Panc1 (cell line): ENCODE results near the gene PPP4R1. TPM values are rescaled to one million over a fixed set of nuclear protein-coding genes. Genes with fewer than 3 reads are reported as not detected.

Source experiments
- ATAC-seq: fragments of 200-7000 bp; cut with Tn5 transposase; 2 replicates; pipeline ENCODE4 v1.9.1; 2020; ENCODE audit warnings: mild to moderate bottlenecking, moderate library complexity
- BruUV-seq: library from RNA; stranded (reverse); fragments of 400-500 nt; replicated peaks from 2 replicates; lab custom pipeline; 2021; lab: Mats Ljungman, UMichigan
- CTCF ChIA-PET: fragments of 300-600 bp; sonication (Branson Sonifier 250); formaldehyde crosslinking; loops from one replicate; lab custom pipeline; 2022; ENCODE audit warnings: antibody characterized with exemption; lab: Charles Lee
- POLR2A ChIA-PET: fragments of 300-600 bp; sonication (Branson Sonifier 250); formaldehyde crosslinking; loops from one replicate; lab custom pipeline; 2022; ENCODE audit warnings: antibody characterized with exemption; lab: Charles Lee
- DNase-seq: peaks from one replicate; pipeline ENCODE4 v3.0.0-alpha.2; 2010; ENCODE audit warnings: low read depth, low spot score
- H3K27ac ChIP-seq: 2 replicates; pipeline ENCODE4 v1.5.1; 2011; ENCODE audit warnings: mild to moderate bottlenecking, low read length, inconsistent platforms
- H3K27me3 ChIP-seq: fragments of 200-500 bp; sonication (Bioruptor generic); 2 replicates; pipeline ENCODE4 v1.6.0; 2014; ENCODE audit warnings: low read length, inconsistent platforms; ENCODE audit not compliant: control insufficient read depth, insufficient read depth
- H3K36me3 ChIP-seq: fragments of 200-500 bp; sonication (Bioruptor generic); 2 replicates; pipeline ENCODE4 v1.5.1; 2014; ENCODE audit warnings: inconsistent platforms, mild to moderate bottlenecking, low read length, moderate library complexity; ENCODE audit not compliant: control insufficient read depth, insufficient read depth
- H3K4me1 ChIP-seq: 2 replicates; pipeline ENCODE4 v1.5.1; 2011; ENCODE audit warnings: inconsistent platforms, mild to moderate bottlenecking, low read length, moderate library complexity; ENCODE audit not compliant: control insufficient read depth, insufficient read depth
- H3K4me3 ChIP-seq, 2 experiments: 2 replicates each; pipeline ENCODE4 v1.5.1; 2011 to 2012; ENCODE audit warnings: low read depth in 2 of 2, low read length in 2 of 2, mild to moderate bottlenecking in 2 of 2, inconsistent platforms in 1 of 2, moderate library complexity in 1 of 2
- H3K9me3 ChIP-seq: fragments of 200-500 bp; sonication (Bioruptor generic); 2 replicates; pipeline ENCODE4 v1.5.1; 2014; ENCODE audit warnings: low read depth, mild to moderate bottlenecking, inconsistent platforms, low read length, moderate library complexity; ENCODE audit not compliant: control insufficient read depth, insufficient read depth
- POLR2AphosphoS5 ChIP-seq: IDR thresholded peaks from 2 replicates; pipeline ENCODE4 v1.6.1; 2012; ENCODE audit warnings: mild to moderate bottlenecking, low read depth, low read length, moderate library complexity
- REST ChIP-seq, 2 experiments: IDR thresholded peaks; 2 replicates each; pipeline ENCODE4 v1.6.1; 2011 to 2012; ENCODE audit warnings: low read depth in 2 of 2, control low read depth in 1 of 2, low read length in 1 of 2, mild to moderate bottlenecking in 1 of 2, moderate library complexity in 1 of 2; ENCODE audit not compliant: insufficient read depth in 1 of 2
- SIN3A ChIP-seq: IDR thresholded peaks from 2 replicates; pipeline ENCODE4 v1.6.1; 2012; ENCODE audit warnings: low read depth, mild to moderate bottlenecking, low read length, moderate library complexity, borderline replicate concordance; ENCODE audit not compliant: insufficient read depth
- TCF7L2 ChIP-seq: IDR thresholded peaks from 2 replicates; pipeline ENCODE4 v1.6.1; 2011; ENCODE audit warnings: mild to moderate bottlenecking, low read depth, low read length, inconsistent platforms
- in situ Hi-C: cut with HindIII; loops from 2 replicates; pipeline ENCODE4 v1.10.0; 2016; ENCODE audit warnings: low sequenced_read_pairs, low pct_unique_long_range_greater_than_20kb
- intact Hi-C: fragments of 100-400 bp; cut with micrococcal nuclease; formaldehyde crosslinking; loops from one replicate; pipeline ENCODE4 v1.10.0; 2022; ENCODE audit not compliant: unreplicated experiment
- total RNA-seq: library from RNA; stranded (reverse); gene quantifications from one replicate; pipeline ENCODE4 v1.2.1, GENCODE V29; 2021; ENCODE audit not compliant: unreplicated experiment
- TF ChIP-seq, protein P1 (sequence below): fragments of 450-650 bp; IDR thresholded peaks from 2 replicates; pipeline ENCODE4 v1.5.1; 2017; ENCODE audit warnings: mild to moderate bottlenecking

The PPP4R1 gene
- total RNA-seq, 1 experiment from 2014 or later: 80.6 TPM

DNA sequence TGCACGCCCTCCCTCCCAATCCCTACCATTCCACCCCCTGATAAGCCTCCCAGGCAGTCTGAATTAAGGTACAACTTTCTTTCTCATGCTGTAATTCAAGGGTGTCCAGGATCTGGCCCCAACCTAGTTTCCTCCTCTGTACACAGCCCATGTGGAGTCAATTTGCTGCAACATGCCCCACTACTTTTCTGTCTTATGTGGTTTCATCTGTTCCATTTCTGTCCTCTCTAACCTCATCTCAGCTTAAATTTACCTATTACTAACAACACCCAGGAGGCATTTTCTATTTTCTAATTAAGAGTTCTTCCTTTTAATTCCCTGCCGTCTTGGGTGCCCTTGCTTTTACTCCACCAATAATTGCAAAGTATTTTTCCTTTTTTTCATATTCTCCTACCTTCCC is 10.0 kb downstream of the PPP4R1 start:
- POLR2A ChIA-PET: no interaction called here
- H3K27ac ChIP-seq: no peak overlapping the region
- intact Hi-C loops: no loop called here
- BruUV-seq: no TSS peak
- TF ChIP-seq, protein P1, sequence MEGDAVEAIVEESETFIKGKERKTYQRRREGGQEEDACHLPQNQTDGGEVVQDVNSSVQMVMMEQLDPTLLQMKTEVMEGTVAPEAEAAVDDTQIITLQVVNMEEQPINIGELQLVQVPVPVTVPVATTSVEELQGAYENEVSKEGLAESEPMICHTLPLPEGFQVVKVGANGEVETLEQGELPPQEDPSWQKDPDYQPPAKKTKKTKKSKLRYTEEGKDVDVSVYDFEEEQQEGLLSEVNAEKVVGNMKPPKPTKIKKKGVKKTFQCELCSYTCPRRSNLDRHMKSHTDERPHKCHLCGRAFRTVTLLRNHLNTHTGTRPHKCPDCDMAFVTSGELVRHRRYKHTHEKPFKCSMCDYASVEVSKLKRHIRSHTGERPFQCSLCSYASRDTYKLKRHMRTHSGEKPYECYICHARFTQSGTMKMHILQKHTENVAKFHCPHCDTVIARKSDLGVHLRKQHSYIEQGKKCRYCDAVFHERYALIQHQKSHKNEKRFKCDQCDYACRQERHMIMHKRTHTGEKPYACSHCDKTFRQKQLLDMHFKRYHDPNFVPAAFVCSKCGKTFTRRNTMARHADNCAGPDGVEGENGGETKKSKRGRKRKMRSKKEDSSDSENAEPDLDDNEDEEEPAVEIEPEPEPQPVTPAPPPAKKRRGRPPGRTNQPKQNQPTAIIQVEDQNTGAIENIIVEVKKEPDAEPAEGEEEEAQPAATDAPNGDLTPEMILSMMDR: no peak
- TF ChIP-seq TCF7L2: no peak
- H3K36me3 ChIP-seq: no peaks in the 10 kb centered on the region; the same call in 1 of the 2 replicates
- in situ Hi-C loops: no loop called here
- ATAC-seq (no peak), DNase-seq (no peak)
- no peaks in the 10 kb centered on the region for H3K27me3 ChIP-seq
- H3K4me1 ChIP-seq: peaks cover 14% of the 10 kb centered on the region
- CTCF ChIA-PET: no interaction called here
- peaks cover 10% of the 10 kb centered on the region for H3K9me3 ChIP-seq
- H3K4me3 ChIP-seq: no peak overlapping the region

DNA sequence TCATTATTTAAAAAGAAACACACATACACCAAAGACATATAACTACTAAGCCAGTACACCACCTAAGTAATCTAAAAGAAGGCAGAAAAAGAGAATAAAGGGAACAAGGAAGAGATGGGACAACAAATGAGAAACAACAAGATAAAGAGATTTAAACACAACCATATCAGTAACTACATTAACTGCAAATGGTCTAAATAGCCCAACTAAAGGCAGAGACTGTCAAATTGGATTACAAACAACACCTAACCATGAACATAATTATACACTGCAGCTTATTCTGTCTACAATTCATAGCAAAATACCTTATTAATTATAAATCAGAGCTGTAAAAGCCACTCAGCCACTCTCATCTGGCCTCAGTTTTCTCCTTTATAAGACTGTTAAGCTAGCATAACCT is 15.0 kb downstream of the PPP4R1 start:
- H3K4me3 ChIP-seq: no peak overlapping the region
- ChIA-PET CTCF (no interaction called here), POLR2A (no interaction called here)
- in situ Hi-C loops: no loop called here
- no peak overlapping the region for H3K27ac ChIP-seq
- H3K9me3 ChIP-seq: peaks cover 10% of the 10 kb centered on the region
- TF ChIP-seq, protein P1: no peak
- TF ChIP-seq POLR2AphosphoS5 (no peak), SIN3A (no peak), REST (IDR thresholded peaks at IDR 0.05; ENCODE audit: insufficient read depth in 1 of 2, low read depth in 2 of 2, low read length in 1 of 2) (no peak), TCF7L2 (no peak)
- DNase-seq (no peak), ATAC-seq (no peak)
- H3K4me1 ChIP-seq: peaks cover 9% of the 10 kb centered on the region; the same call in 1 of the 2 replicates
- H3K27me3 ChIP-seq: no peaks in the 10 kb centered on the region
- BruUV-seq: no TSS peak
- intact Hi-C loops: no loop called here
- no peaks in the 10 kb centered on the region for H3K36me3 ChIP-seq
